NCI-H187 (cell line): ENCODE results near the gene ZDHHC6.
"Not testable (repeated sequence)": the region's sequence is repeated elsewhere in the genome, so short reads cannot be mapped to it uniquely, and the experiment has no call there.

Experiments
- DNase-seq, 2 experiments: peaks; one replicate each; lab custom pipeline; 2025; lab: John Stamatoyannopoulos, UW

The ZDHHC6 gene, protein sequence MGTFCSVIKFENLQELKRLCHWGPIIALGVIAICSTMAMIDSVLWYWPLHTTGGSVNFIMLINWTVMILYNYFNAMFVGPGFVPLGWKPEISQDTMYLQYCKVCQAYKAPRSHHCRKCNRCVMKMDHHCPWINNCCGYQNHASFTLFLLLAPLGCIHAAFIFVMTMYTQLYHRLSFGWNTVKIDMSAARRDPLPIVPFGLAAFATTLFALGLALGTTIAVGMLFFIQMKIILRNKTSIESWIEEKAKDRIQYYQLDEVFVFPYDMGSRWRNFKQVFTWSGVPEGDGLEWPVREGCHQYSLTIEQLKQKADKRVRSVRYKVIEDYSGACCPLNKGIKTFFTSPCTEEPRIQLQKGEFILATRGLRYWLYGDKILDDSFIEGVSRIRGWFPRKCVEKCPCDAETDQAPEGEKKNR

GRCh38 chr10:112446855-112447619, at the start of gene ZDHHC6, which contains the start of gene VTI1A:
Gene ZDHHC6, minus strand, starts transcription at chr10:112446914. Its CDS starts 1,478 bp downstream, at chr10:112445436.
Gene VTI1A, plus strand, starts transcription at chr10:112447215. Its CDS starts 159 bp downstream, at chr10:112447374.
- peak; percentile 24 to 47 for DNase-seq

GRCh38 chr10:112492736-112493135, 46.0 kb upstream of the ZDHHC6 start:
- no peak for DNase-seq

GRCh38 chr10:112491144-112491543, 44.4 kb upstream of the ZDHHC6 start:
- DNase-seq = no peak

DNA sequence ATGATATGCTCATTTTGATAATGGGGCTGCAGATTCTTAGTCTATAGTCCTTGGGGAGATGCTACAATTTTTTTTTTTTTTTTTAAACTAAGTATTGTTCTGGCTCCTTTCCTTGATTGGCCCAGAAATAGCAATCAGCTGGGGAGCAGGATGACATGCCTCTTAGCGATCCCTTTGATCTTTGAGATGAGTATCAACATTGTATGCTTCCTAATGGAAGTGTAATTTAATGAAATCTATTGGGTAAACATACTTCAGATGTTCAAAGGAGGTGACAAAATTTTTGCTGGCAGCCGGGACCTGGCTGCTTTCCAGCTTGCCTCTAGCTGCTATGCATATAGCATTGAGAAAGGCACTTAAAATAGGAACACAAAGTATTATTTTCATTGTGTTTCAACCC, 43.8 kb upstream of the ZDHHC6 start:
- no peak for DNase-seq

GRCh38 chr10:112487964-112488363, 41.2 kb upstream of the ZDHHC6 start:
- DNase-seq = no peak

DNA sequence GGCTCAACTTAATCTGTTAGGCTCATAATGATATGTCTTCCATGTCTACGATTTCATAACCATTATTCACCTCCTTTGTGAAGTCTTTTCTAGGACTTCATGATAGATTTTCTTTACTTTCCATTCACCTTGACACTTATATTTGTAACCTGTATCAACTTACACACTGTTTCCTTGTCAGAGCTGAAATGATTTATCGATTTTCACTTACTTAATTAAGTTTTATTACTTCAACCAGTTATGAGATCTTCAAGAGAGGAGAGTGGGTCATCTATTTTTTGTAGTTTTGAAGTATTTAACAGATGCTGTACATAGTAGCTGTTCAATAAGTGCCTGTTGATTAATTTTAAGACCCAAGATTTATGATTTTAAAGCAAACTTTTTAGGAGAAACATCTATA, 37.7 kb upstream of the ZDHHC6 start:
- no peak for DNase-seq

DNA sequence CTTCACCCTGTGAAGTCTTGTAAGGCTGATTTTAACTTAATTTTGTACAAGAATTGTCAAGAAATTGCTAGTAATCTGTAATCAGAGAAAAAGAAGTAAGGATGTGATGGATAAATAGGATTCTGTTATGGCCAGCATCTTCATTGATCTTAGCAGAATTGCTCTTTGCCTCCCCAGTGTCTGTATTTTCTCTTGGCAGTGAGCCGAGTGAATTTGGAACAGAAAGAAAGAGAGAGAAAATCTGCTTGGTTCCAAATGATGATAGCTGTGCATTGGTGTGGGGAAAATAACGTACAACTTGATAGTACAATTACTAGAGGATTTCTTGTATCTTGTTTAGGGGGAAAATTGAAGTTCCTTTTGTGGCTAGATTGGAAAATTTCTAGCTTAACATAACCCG, 34.9 kb upstream of the ZDHHC6 start:
- no peak for DNase-seq

GRCh38 chr10:112475575-112476218, 29.0 kb upstream of the ZDHHC6 start:
- DNase-seq = no peak

DNA sequence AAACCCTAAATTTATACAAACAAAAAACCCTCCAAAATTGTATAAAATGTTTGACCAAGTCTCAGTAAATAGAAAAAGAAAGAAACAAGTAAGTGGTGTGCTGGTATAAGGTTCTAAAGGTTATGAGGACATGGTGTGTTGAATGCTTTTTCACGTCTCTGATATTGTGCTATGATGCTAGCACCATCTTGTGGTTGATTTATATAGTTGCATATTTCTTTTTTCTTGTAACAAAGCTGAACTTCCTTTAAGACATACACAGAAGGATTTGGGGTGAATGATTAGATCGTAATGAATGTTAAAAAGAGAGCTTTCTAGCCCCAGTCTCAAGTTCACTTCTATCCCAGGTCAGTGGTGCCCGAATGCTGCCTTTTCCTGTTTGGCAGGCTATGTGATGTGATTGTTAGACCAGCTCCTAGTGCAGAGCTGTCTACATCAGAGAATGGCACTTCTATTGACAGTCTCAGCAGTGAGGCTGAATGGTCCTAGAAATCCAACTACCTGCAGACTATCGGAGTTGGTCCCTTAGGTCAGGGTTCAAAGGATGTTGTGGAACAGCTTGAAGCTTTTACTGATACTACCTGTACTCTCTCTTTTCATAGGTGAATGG, 25.3 kb upstream of the ZDHHC6 start:
- DNase-seq = no peak

DNA sequence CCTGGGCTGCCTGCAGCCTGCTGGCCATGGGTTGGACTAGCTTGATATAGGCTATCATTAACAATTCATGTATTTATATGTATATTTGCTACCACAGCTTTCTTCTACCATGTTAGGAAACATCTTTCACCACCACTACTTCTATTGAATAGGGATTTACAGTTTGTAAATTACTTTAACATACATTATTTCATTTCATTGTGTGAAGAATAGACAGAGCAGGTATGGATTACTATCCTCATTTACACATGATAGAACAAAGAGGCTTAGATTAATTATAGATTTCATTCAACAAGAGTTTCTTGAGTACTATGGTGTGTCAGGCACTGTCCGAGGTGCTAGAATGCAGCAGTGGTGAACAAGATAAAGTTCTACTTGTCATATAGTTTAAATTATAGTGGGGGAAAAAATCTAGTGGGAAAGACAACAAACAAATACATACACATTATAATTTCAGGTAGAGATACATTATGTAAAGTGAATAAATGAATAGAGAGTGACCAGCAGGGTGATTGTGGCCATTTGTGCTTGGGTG, 20.9 kb upstream of the ZDHHC6 start:
- DNase-seq = no peak

- no peak for DNase-seq
Measured at GRCh38 chr10:112466802-112467201, 20.1 kb upstream of the ZDHHC6 start.

DNA sequence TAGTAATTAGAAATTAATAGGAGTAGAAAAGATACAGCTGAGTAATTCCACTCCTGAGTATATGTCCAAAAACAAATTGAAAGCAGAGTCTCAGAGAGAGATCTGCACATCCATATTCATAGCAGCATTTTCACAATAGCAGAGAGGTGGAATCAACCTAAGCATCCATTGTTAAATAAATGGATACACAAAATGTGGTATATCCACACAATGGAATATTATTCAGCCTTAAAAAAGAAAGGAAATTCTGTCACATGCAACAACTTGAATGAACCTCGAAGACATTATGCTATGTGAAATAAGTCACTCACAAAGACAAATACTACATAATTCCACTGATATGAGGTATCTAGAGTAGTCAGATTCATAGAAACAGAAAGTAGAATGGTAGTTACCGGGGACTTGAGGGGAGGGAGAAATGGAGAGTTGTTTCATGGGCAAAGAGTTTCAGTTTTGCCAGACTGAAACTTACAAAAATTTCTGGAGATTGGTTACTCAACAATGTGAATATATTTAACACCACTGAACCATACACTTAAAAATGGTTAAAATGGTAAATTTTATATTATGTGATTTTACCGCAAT, 18.7 kb upstream of the ZDHHC6 start:
- DNase-seq = no peak

DNA sequence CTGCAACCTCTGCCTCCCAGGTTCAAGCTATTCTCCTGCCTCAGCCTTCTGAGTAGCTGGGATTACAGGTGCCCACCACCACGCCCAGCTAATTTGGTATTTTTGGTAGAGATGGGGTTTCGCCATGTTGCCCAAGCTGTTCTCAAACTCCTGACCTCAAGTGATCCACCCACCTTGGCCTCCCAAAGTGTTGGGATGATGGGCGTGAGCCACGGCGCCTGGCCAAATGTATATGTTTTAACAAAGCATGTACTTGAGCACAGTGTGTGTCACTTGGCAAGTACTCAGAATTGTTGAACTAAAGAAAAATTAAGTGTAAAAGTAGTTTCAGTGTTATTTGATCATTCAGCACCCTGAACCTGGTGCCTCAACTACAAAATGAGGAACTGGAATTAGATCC, 17.4 kb upstream of the ZDHHC6 start:
- DNase-seq = not testable (repeated sequence)

- no peak for DNase-seq
Measured at GRCh38 chr10:112461029-112461887, 14.5 kb upstream of the ZDHHC6 start.

GRCh38 chr10:112460366-112460765, 13.7 kb upstream of the ZDHHC6 start:
- DNase-seq = no peak

DNA sequence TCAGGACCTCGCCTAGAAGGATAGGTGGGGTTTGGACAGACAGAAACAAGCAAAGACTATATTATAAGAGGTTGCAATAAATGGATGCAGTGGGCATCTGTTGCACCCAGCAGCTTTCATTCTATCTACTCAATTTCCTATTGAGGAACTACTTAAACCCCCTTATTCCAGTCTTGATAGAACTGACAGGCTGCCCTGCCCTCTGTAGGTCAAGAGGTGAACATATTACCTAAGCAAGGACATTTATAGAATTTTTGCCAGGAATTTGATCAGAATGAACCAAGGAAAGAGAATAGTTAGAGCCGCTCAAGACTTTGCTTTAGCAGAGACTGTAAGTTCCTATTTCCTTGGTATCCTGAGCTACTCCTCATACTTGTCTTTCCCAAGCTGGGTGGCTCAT, 9.8 kb upstream of the ZDHHC6 start:
- DNase-seq = no peak

DNA sequence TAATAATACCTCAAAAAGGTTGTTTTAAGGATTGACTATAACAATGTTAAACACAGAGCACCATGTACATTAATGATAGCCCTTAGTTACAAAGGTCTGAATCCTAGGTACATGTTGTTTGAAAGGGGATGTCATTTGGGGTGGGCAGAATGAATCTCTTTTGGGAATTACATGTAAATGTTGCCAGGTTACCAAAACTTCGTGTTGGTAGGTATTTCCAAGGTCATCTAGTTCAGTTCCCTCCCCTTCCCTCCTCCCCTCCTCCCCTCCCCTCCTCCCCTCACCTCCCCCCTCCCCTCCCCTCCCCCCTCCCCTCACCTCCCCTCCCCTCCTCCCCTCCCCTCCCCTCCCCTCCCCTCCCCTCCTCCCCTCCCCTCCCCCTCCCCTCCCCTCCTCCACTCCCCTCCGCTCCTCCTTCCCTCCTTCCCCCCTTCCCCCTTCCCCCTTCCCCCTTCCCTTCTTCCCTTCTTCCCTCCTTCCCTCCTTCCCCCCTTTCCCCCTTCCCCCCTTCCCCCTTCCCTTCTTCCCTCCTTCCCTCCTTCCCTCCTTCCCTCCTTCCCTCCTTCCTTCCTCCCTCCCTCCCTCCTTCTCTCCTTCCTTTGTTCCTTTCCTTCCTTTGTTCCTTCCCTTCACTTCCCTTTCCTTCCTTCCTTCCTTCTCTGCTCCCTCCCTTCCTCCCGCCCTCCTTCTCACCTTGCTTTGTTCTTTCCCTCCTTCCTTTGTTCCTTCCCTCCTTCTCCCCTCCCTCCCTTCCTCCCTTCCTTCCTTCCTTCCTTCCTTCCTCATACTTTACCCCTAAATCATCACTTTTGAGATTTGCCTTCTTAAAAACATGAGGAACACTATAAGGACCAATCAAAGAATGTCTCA, 8.4 kb upstream of the ZDHHC6 start:
- no peak for DNase-seq

GRCh38 chr10:112448888-112449287, 2.2 kb upstream of the ZDHHC6 start:
- no peak for DNase-seq

GRCh38 chr10:112447620-112447928, 860 bp upstream of the ZDHHC6 start:
- no peak for DNase-seq
